Measurements from ENCODE around the gene IQCN. TPM values are rescaled to one million over a fixed set of nuclear protein-coding genes. Genes with fewer than 3 reads are reported as not detected.

IQCN gene
- total RNA-seq, 2 donors from 2014 or later = 8.7 to 29.2 TPM

DNA sequence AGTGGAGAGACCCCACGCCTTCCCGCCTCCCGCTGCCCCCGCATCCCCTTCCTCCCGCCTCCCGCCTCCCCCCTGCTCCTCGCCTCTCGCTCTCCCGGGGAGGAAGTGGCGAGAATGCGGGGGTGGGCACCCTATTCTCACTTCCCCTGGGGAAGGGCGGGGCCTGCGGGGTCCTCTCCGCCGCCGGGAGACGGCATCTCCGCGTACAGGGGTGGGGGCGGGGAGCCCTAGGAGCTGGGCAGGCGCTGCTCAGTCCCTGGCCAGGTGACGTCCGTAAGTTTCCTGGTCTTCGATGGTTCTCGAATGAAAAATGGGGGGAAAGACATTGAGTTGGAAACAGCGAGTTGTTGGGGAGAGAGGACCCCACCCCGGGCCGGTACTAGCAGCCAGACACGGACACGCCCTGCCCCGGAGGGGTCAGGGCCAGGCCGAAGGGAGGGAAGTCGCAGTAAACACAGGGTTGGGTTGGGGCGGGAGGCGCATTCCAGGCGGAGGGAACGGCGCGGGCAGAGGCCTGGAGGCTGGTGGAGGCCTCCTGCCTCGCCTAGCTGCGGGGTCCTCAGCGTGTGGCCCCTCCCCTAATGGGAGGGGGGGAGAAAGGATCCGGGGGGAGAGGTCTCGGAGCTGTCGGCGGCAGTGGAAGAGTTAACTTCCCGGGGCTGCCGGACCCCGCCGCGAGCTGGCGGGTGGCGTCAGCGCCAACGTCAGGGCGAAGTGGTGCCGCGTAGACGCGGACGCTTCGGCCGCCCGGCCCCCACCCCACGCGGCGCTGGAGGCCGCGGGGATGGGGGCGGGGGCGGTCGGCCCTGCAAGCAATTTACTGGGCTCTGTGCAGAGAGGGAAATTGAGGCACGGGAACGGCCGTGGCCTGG, 17.6 kb upstream of the IQCN start:
- ATAC-seq (ENCODE audit: insufficient number of reproducible peaks, low FRiP score, low read depth) (peak; percentile 41), DNase-seq (ENCODE audit: low spot score) (peak; percentile 66)
- H3K27me3 ChIP-seq (replicated peaks; ENCODE audit: insufficient read depth) = no peaks in the 10 kb centered on the region
- H3K27ac ChIP-seq = peak overlapping the region; percentile 99 to 100
- H3K9me3 ChIP-seq = no peaks in the 10 kb centered on the region
- no peak for TF ChIP-seq CTCF (IDR thresholded peaks at IDR 0.05)
- H3K4me1 ChIP-seq (ENCODE audit: control insufficient read depth in 1 of 2, low read depth in 2 of 2) = peaks cover 20 to 41% of the 10 kb centered on the region in 2 donors
- no peaks in the 10 kb centered on the region for H3K36me3 ChIP-seq
- H3K4me3 ChIP-seq = peak overlapping the region; percentile 93

GRCh38 chr19:18291019-18291524, 16.8 kb upstream of the IQCN start:
- peak overlapping the region; percentile 99 to 100 for H3K27ac ChIP-seq
- peak; percentile 1 for ATAC-seq (ENCODE audit: insufficient number of reproducible peaks, low FRiP score, low read depth)
- H3K4me1 ChIP-seq (ENCODE audit: control insufficient read depth in 1 of 2, low read depth in 2 of 2) = peaks cover 20 to 41% of the 10 kb centered on the region in 2 donors
- no peaks in the 10 kb centered on the region for H3K9me3 ChIP-seq
- no peak for DNase-seq (ENCODE audit: low spot score)
- no peaks in the 10 kb centered on the region for H3K27me3 ChIP-seq (replicated peaks; ENCODE audit: insufficient read depth)
- no peak for TF ChIP-seq CTCF (IDR thresholded peaks at IDR 0.05)
- no peaks in the 10 kb centered on the region for H3K36me3 ChIP-seq
- peak overlapping the region; percentile 93 for H3K4me3 ChIP-seq

DNA sequence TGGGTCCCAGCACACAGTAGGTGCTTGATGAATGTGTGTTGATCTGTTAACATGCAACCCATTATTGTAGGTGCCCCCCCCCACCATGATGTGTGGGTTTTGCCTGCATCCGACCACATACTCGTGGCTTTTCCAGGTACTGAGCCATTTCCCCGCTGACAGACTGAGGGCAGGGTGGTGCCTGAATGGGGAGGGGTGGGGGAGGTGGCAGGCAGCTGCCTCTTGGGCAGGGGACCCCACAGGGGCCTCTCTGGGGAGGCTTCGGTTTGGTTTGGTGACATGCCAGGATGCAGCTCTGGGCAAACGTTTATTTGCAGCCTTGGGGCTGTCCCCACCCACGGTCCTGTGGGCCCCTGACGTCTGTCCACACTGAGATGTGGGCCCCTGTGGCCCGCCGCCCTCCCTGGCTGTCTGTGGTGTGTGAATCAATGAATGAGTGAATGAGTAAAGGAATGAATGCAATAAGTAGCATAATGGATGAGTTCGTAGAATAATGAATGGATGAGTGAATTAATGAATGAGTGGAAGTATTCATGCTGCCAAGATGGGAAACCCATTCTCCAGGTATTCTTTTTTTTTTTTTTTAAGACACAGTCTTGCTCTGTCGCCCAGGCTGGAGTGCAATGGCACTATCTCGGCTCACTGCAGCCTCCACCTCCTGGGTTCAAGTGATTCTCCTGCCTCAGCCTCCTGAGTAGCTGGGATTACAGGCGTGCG, 16.2 kb upstream of the IQCN start:
- DNase-seq (ENCODE audit: low spot score) = no peak
- no peak for TF ChIP-seq CTCF (IDR thresholded peaks at IDR 0.05)
- H3K4me1 ChIP-seq (ENCODE audit: control insufficient read depth in 1 of 2, low read depth in 2 of 2) = peaks cover 20 to 41% of the 10 kb centered on the region in 2 donors

GRCh38 chr19:18289471-18290301, 15.4 kb upstream of the IQCN start:
- ATAC-seq (ENCODE audit: insufficient number of reproducible peaks, low FRiP score, low read depth) (no peak), DNase-seq (ENCODE audit: low spot score) (no peak)
- H3K36me3 ChIP-seq = no peaks in the 10 kb centered on the region
- H3K27me3 ChIP-seq (replicated peaks; ENCODE audit: insufficient read depth) = no peaks in the 10 kb centered on the region
- peaks cover 20 to 41% of the 10 kb centered on the region in 2 donors for H3K4me1 ChIP-seq (ENCODE audit: control insufficient read depth in 1 of 2, low read depth in 2 of 2)
- H3K27ac ChIP-seq = peak overlapping the region; percentile 99 to 100
- peak overlapping the region; percentile 93 for H3K4me3 ChIP-seq
- H3K9me3 ChIP-seq = no peaks in the 10 kb centered on the region
- TF ChIP-seq CTCF (IDR thresholded peaks at IDR 0.05) = no peak

More for the DNA sequence above, 16.2 kb upstream of the IQCN start:
- ATAC-seq (ENCODE audit: insufficient number of reproducible peaks, low FRiP score, low read depth) = no peak
- Histone ChIP-seq H3K36me3 (no peaks in the 10 kb centered on the region), H3K9me3 (no peaks in the 10 kb centered on the region), H3K27me3 (replicated peaks; ENCODE audit: insufficient read depth) (no peaks in the 10 kb centered on the region), H3K4me3 (peak overlapping the region; percentile 93), H3K27ac (peak overlapping the region; percentile 99 to 100)

Measured in thoracic aorta (tissue), 2 donors.